GM15510 (cell line): ENCODE data around the gene FANCE.

Experiments
- POLR2A ChIP-seq: IDR thresholded peaks from 3 replicates; pipeline ENCODE4 v1.6.1; 2011; ENCODE audit warnings: borderline replicate concordance; ENCODE audit not compliant: insufficient read length; ENCODE audit errors: extremely low read depth

The FANCE gene

GRCh38 chr6:35485402-35485877 is 33.3 kb downstream of the FANCE start:
- no peak for TF ChIP-seq POLR2A

- TF ChIP-seq POLR2A, result no peak
Observed at GRCh38 chr6:35486005-35486925, 34.1 kb downstream of the FANCE start.

GRCh38 chr6:35487658-35488516 is 35.7 kb downstream of the FANCE start:
- TF ChIP-seq POLR2A, result no peak

- TF ChIP-seq POLR2A, result no peak
Observed at GRCh38 chr6:35488517-35488862, 36.4 kb downstream of the FANCE start.

DNA sequence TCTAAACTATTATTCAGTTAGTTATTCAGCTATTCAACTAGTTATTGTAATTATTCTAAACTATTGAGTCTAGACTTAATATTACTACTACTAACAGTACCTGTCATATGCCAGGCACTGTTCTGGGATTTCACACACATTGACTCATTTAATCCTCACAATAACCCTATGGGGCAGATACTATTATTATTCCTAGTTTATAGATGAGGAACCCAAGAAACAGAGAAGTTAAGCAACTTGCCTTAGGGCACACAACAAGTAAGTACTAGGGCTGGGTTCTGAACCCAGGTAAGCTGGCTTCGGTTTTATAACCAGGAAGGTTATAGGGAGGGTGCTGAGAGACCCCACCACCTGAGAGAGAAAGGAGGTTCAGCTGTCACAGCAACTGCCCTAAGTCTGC is 36.9 kb downstream of the FANCE start:
- TF ChIP-seq POLR2A, result no peak

DNA sequence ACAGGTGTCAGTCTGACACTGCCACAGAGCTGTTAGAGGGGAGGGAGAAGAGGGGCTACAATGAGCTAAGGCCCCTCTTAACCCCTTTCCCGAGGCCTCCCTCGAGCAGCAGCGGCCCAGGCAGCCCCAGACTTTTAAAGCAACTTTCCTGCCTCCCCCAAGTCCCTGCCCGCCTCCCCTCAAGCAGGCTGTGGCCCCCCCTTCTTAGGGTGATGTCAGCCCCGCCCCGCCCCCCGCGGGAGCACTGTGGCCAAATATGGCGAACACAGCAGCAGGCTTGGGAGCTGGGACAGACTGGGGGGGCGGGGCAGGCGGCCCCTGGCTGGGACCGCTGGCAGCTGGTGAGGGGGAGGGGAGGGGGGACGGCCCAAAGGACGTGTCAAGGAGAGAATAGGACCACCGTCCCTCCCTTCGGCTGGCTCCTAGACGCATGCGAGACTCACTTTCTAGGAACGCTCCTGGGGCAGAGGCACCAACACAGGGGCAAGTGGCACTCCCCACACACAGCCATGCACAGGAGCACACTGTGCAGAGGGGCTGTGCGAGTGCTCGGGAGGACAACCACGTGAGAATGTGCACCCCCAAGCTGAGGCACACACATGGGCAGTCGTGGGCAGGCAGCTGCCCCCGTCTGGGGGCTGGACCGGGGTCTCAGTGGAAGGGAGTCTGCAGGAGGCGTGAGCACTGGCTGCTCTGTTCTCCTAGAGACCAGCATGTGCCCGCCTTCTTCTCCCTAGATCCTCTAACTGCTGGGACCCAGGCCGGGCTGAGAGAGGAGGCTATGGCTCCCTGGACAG is 38.1 kb downstream of the FANCE start:
- TF ChIP-seq POLR2A, result no peak

GRCh38 chr6:35490821-35491557 is 38.9 kb downstream of the FANCE start:
- TF ChIP-seq POLR2A, result no peak

GRCh38 chr6:35491558-35492257 is 39.6 kb downstream of the FANCE start:
- no peak for TF ChIP-seq POLR2A

DNA sequence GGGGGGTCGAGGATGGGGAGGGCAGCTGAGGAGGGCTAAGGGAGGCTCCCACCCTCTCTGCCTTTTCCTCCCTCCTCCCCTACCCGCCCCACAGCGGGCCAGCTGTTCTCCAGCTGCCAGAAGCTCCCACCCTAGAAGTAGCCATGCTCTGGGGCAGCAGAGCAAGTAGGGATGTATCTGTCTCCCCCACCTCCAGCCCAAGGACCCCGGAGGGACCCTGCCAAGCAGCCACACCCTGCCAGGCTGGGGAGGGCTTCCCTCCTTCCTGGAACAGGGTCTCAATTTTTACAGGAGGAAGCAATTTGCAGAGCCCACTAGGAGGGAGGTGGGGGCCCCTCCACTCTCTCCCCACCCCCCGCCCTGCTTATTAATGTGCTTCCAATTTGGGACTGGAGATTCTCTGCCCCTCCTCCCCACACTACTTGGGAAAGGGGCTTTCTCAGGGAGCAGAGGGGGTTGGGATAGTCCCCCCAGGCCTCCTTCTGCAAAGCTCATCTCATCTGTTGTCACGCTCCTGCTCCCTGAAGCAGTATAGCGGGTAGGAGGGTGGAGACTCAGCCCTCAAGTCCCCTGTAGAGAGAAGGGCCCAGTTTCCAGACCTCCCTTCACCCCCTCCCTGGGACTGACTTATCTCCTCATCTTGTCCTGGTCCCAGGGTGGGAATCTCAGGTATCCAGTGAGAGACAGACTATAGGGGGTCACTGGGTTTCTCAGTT is 40.3 kb downstream of the FANCE start:
- no peak for TF ChIP-seq POLR2A

DNA sequence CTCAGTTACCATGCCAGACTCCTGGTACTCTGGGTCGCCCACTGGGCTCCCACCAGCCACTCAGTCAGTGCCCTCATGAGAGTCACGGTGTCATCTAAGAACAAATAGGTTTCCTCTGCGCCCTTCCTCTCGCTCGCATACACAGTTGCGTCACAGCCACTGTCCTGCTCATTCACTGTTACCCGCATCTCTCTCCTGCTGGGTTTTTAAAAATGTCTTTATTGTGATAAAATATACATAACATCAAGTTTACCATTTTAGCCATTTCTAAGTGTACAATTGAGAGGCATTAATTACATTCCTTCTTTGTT is 40.8 kb downstream of the FANCE start:
- no peak for TF ChIP-seq POLR2A

GRCh38 chr6:35493307-35493983 is 41.3 kb downstream of the FANCE start:
- no peak for TF ChIP-seq POLR2A

- no peak for TF ChIP-seq POLR2A
Observed at GRCh38 chr6:35494161-35494563, 42.0 kb downstream of the FANCE start.
